Gastroesophageal sphincter (tissue), 3 donors: Measurements from ENCODE around the gene PRDX1.

Source experiments
- EP300 ChIP-seq: sonication (generic); formaldehyde crosslinking; IDR thresholded peaks from one replicate; pipeline ENCODE4 v1.6.1; 2017; ENCODE audit warnings: antibody characterized with exemption, mild to moderate bottlenecking
- POLR2A ChIP-seq, 2 donors: fragments of 450-650 bp; IDR thresholded peaks; one replicate each; pipeline ENCODE4 v1.6.1; 2017; ENCODE audit warnings: antibody characterized with exemption in 2 of 2, mild to moderate bottlenecking in 2 of 2, moderate library complexity in 1 of 2
- POLR2AphosphoS5 ChIP-seq: sonication (generic); formaldehyde crosslinking; IDR thresholded peaks from one replicate; pipeline ENCODE4 v1.6.1; 2017; ENCODE audit warnings: antibody characterized with exemption
- TF ChIP-seq, protein P1 (sequence below), 4 experiments: fragments of 200-600 bp in 2 of 4; fragments of 450-650 bp in 2 of 4; sonication (generic) in 1 of 4; IDR thresholded peaks; one replicate each; pipeline ENCODE4 v1.5.1; 2017 to 2019; ENCODE audit warnings: antibody characterized with exemption in 4 of 4, mild to moderate bottlenecking in 2 of 4, moderate library complexity in 2 of 4

GRCh38 chr1:45508295-45509151 is 13.2 kb downstream of the PRDX1 start:
- TF ChIP-seq POLR2A (IDR thresholded peaks at IDR 0.05) (no peak), POLR2AphosphoS5 (peak; percentile 22), EP300 (no peak)
- TF ChIP-seq, protein P1, sequence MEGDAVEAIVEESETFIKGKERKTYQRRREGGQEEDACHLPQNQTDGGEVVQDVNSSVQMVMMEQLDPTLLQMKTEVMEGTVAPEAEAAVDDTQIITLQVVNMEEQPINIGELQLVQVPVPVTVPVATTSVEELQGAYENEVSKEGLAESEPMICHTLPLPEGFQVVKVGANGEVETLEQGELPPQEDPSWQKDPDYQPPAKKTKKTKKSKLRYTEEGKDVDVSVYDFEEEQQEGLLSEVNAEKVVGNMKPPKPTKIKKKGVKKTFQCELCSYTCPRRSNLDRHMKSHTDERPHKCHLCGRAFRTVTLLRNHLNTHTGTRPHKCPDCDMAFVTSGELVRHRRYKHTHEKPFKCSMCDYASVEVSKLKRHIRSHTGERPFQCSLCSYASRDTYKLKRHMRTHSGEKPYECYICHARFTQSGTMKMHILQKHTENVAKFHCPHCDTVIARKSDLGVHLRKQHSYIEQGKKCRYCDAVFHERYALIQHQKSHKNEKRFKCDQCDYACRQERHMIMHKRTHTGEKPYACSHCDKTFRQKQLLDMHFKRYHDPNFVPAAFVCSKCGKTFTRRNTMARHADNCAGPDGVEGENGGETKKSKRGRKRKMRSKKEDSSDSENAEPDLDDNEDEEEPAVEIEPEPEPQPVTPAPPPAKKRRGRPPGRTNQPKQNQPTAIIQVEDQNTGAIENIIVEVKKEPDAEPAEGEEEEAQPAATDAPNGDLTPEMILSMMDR (IDR thresholded peaks at IDR 0.05) = peak in 1 of 4 experiments; percentile 38
